HCT116 (cell line): ENCODE data around the gene PCDH9. TPM values are rescaled to one million over a fixed set of nuclear protein-coding genes. Genes with fewer than 3 reads are reported as not detected.

Experiments
- ATAC-seq: fragments of 200-7000 bp; cut with Tn5 transposase; 2 replicates; pipeline ENCODE4 v1.9.1; 2020; ENCODE audit warnings: mild to moderate bottlenecking, moderate library complexity
- BruUV-seq: library from RNA; stranded (reverse); fragments of 400-500 nt; replicated peaks from 2 replicates; lab custom pipeline; 2021; lab: Mats Ljungman, UMichigan
- CTCF ChIA-PET: fragments of 300-600 bp; sonication (Branson Sonifier 250); formaldehyde crosslinking; loops from one replicate; lab custom pipeline; 2021; ENCODE audit warnings: antibody characterized with exemption; lab: Charles Lee
- POLR2A ChIA-PET: fragments of 300-600, 350-600 bp; sonication (Branson Sonifier 250); formaldehyde crosslinking; loops from one replicate; lab custom pipeline; 2021; ENCODE audit warnings: antibody characterized with exemption; lab: Charles Lee
- RAD21 ChIA-PET, 2 experiments: fragments of 300-600 bp; sonication (Branson Sonifier 250); formaldehyde crosslinking; loops; one replicate each; lab custom pipeline; 2023; ENCODE audit warnings: low total read pairs in 2 of 2; ENCODE audit not compliant: uncharacterized antibody in 2 of 2, unreplicated experiment in 2 of 2, low non-redundant PET in 1 of 2; lab: Charles Lee
- DNase-seq: peaks from one replicate; pipeline ENCODE4 v3.0.0-alpha.2; 2010; ENCODE audit warnings: low read depth, low spot score
- H2AFZ ChIP-seq: fragments of 200-600 bp; shearing (Covaris generic), sonication (generic); 2 replicates; pipeline ENCODE4 v1.6.1; 2017; ENCODE audit warnings: low read depth, mixed run types, mixed read lengths, antibody characterized with exemption, low read length; ENCODE audit not compliant: poor library complexity, severe bottlenecking
- H3K27ac ChIP-seq: 2 replicates; pipeline ENCODE4 v1.5.1; 2012; ENCODE audit warnings: low read depth, low read length
- H3K27me3 ChIP-seq: fragments of 200-600 bp; sonication (generic); 2 replicates; pipeline ENCODE4 v1.6.1; 2016; ENCODE audit warnings: mixed run types, low read length, mixed read lengths; ENCODE audit not compliant: insufficient read depth
- H3K36me3 ChIP-seq, 2 experiments: fragments of 200-500 bp in 1 of 2; fragments of 200-600 bp in 1 of 2; sonication (Bioruptor generic) in 1 of 2; sonication (generic) in 1 of 2; 2 replicates each; pipeline versions ENCODE4 v1.5.1 to v1.6.1; 2014 to 2016; ENCODE audit warnings: low read length in 2 of 2, inconsistent platforms in 1 of 2, mixed read lengths in 1 of 2, mixed run types in 1 of 2; ENCODE audit not compliant: insufficient read depth in 2 of 2, control insufficient read depth in 1 of 2
- H3K4me1 ChIP-seq, 2 experiments: fragments of 200-600 bp in 1 of 2; sonication (generic) in 1 of 2; 2 replicates each; pipeline versions ENCODE4 v1.5.1 to v1.6.1; 2012 to 2017; ENCODE audit warnings: low read length in 2 of 2, inconsistent platforms in 1 of 2, mild to moderate bottlenecking in 1 of 2, mixed read lengths in 1 of 2, mixed run types in 1 of 2, moderate library complexity in 1 of 2; ENCODE audit not compliant: insufficient read depth in 2 of 2, control insufficient read depth in 1 of 2
- H3K4me2 ChIP-seq: fragments of 200-600 bp; sonication (generic); 2 replicates; pipeline ENCODE4 v1.6.1; 2017; ENCODE audit warnings: mixed run types, low read length, mixed read lengths
- H3K4me3 ChIP-seq, 2 experiments: fragments of 200-600 bp in 1 of 2; sonication (generic) in 1 of 2; replicated peaks in 1 of 2; 2 replicates each; pipeline ENCODE4 v1.5.1; 2011 to 2016; ENCODE audit warnings: low read length in 2 of 2, control low read depth in 1 of 2, low read depth in 1 of 2, mild to moderate bottlenecking in 1 of 2, mixed read lengths in 1 of 2, mixed run types in 1 of 2
- H3K79me2 ChIP-seq: fragments of 200-600 bp; sonication (generic); 2 replicates; pipeline ENCODE4 v1.6.1; 2017; ENCODE audit warnings: mild to moderate bottlenecking, mixed run types, low read length, moderate library complexity, mixed read lengths; ENCODE audit not compliant: insufficient read depth
- H3K9ac ChIP-seq: fragments of 200-600 bp; sonication (generic); 2 replicates; pipeline ENCODE4 v1.6.1; 2016; ENCODE audit warnings: low read length, mixed read lengths
- H3K9me2 ChIP-seq: fragments of 200-600 bp; sonication (generic), shearing (Covaris generic); 2 replicates; pipeline ENCODE4 v1.6.1; 2017; ENCODE audit warnings: mixed run types, mild to moderate bottlenecking, moderate library complexity; ENCODE audit not compliant: insufficient read depth
- H3K9me3 ChIP-seq, 2 experiments: fragments of 200-500 bp in 1 of 2; fragments of 200-600 bp in 1 of 2; sonication (Bioruptor generic) in 1 of 2; sonication (generic) in 1 of 2; 2 replicates each; pipeline ENCODE4 v1.6.1; 2014 to 2017; ENCODE audit warnings: low read length in 2 of 2, mixed read lengths in 2 of 2, inconsistent platforms in 1 of 2, low read depth in 1 of 2, mild to moderate bottlenecking in 1 of 2, mixed run types in 1 of 2, moderate library complexity in 1 of 2; ENCODE audit not compliant: control insufficient read depth in 1 of 2, insufficient read depth in 1 of 2
- H4K20me1 ChIP-seq: fragments of 200-600 bp; sonication (generic), shearing (Covaris generic); 2 replicates; pipeline ENCODE4 v1.6.1; 2017; ENCODE audit warnings: mixed run types, mild to moderate bottlenecking, moderate library complexity; ENCODE audit not compliant: insufficient read depth
- CBX3 ChIP-seq: IDR thresholded peaks from 2 replicates; pipeline ENCODE4 v1.6.1; 2012; ENCODE audit warnings: low read depth
- CEBPB ChIP-seq: IDR thresholded peaks from 2 replicates; pipeline ENCODE4 v1.6.1; 2012; ENCODE audit warnings: low read depth
- CTCF ChIP-seq, 3 experiments: fragments of 200-600 bp in 1 of 3; sonication (generic) in 1 of 3; IDR thresholded peaks in 2 of 3; conservative IDR thresholded peaks in 1 of 3; 2 replicates each; pipeline ENCODE4 v1.5.1; 2012 to 2017; ENCODE audit warnings: low read depth in 2 of 3, low read length in 2 of 3, antibody characterized with exemption in 1 of 3, borderline replicate concordance in 1 of 3, control low read depth in 1 of 3, mild to moderate bottlenecking in 1 of 3, mixed read lengths in 1 of 3, mixed run types in 1 of 3, moderate library complexity in 1 of 3; ENCODE audit not compliant: insufficient read depth in 1 of 3
- EGR1 ChIP-seq: IDR thresholded peaks from 2 replicates; pipeline ENCODE4 v1.6.1; 2012; ENCODE audit warnings: low read depth
- ELF1 ChIP-seq: IDR thresholded peaks from 2 replicates; pipeline ENCODE4 v1.6.1; 2012; ENCODE audit warnings: low read depth, borderline replicate concordance
- EZH2 ChIP-seq: fragments of 200-600 bp; sonication (generic); IDR thresholded peaks from 2 replicates; pipeline ENCODE4 v1.6.1; 2017; ENCODE audit warnings: antibody characterized with exemption, mixed run types
- FOSL1 ChIP-seq: IDR thresholded peaks from 2 replicates; pipeline ENCODE4 v1.6.1; 2012; ENCODE audit warnings: low read depth
- JUND ChIP-seq: IDR thresholded peaks from 2 replicates; pipeline ENCODE4 v1.6.1; 2012
- POLR2AphosphoS5 ChIP-seq: IDR thresholded peaks from 2 replicates; pipeline ENCODE4 v1.6.1; 2011; ENCODE audit warnings: mild to moderate bottlenecking, low read depth, low read length, moderate library complexity
- RAD21 ChIP-seq: IDR thresholded peaks from 2 replicates; pipeline ENCODE4 v1.6.1; 2012; ENCODE audit warnings: low read depth, mild to moderate bottlenecking
- ZBTB33 ChIP-seq: IDR thresholded peaks from 2 replicates; pipeline ENCODE4 v1.6.1; 2011; ENCODE audit warnings: mild to moderate bottlenecking, low read length, moderate library complexity; ENCODE audit not compliant: insufficient replicate concordance; ENCODE audit errors: extremely low read depth
- intact Hi-C: fragments of 100-400 bp; cut with micrococcal nuclease; formaldehyde crosslinking; loops from 2 replicates; pipeline ENCODE4 v1.10.0; 2022
- total RNA-seq: library from RNA; stranded (reverse); gene quantifications from one replicate; pipeline ENCODE4 v1.2.1, GENCODE V29; 2021; ENCODE audit not compliant: unreplicated experiment

The PCDH9 gene
- total RNA-seq, 1 experiment from 2014 or later = 0.02 TPM

- TF ChIP-seq ZBTB33 = no peak
- TF ChIP-seq ELF1 = no peak
- TF ChIP-seq RAD21 = no peak
- no peak for TF ChIP-seq POLR2AphosphoS5
- no peak for TF ChIP-seq JUND
These were observed 167.1 kb downstream of the PCDH9 start (continued) for GRCh38 chr13:67063036-67063435.

DNA sequence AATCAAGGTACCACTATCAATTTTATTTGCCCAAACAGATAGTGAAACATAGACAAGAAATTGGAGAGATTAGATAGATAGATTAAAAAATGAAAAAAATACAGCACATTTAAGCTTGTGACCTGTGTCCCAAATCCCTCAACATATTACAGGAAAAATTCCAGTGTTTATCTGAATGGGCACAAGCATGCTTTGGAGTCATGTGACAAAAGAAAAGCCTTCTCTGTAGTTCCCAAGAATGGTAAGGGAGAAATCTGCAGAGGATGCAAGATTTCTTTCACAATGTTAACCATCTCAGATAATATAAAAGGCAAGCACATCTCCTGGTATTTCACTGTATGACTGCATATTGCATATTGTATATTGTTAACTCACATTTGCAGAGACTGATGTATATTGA, 168.0 kb downstream of the PCDH9 start:
- ChIA-PET POLR2A (no interaction called here), CTCF (no interaction called here), RAD21 (no interaction called here)
- intact Hi-C loops = no loop called here
- ATAC-seq (no peak), DNase-seq (no peak)
- Histone ChIP-seq H3K27ac (no peak overlapping the region), H3K36me3 (no peaks in the 10 kb centered on the region), H3K27me3 (no peaks in the 10 kb centered on the region), H2AFZ (no peak overlapping the region), H3K4me1 (no peaks in the 10 kb centered on the region), H4K20me1 (no peaks in the 10 kb centered on the region), H3K79me2 (no peaks in the 10 kb centered on the region), H3K9ac (no peak overlapping the region), H3K4me3 (no peak overlapping the region), H3K9me3 (no peaks in the 10 kb centered on the region), H3K4me2 (no peak overlapping the region), H3K9me2 (no peaks in the 10 kb centered on the region)
- no TSS peak for BruUV-seq
- TF ChIP-seq FOSL1 (no peak), EGR1 (no peak), EZH2 (no peak), CEBPB (no peak), CTCF (IDR thresholded peaks at IDR 0.05 in 2 of 3, conservative IDR thresholded peaks at IDR 0.05 in 1 of 3; ENCODE audit: borderline replicate concordance in 1 of 3, insufficient read depth in 1 of 3, low read depth in 2 of 3, low read length in 2 of 3) (no peak), JUND (no peak), CBX3 (no peak)
